Esophagus squamous epithelium (tissue), 5 donors: ENCODE measurements around the gene TNFSF11. TPM values are rescaled to one million over a fixed set of nuclear protein-coding genes. Genes with fewer than 3 reads are reported as not detected.

Source experiments
- DNase-seq: peaks from one replicate; lab custom pipeline; 2025; lab: John Stamatoyannopoulos, UW
- H3K27ac ChIP-seq, 4 donors: fragments of 200-600 bp; sonication (generic); one replicate each; pipeline ENCODE4 v1.5.1; 2016 to 2019; ENCODE audit warnings: mild to moderate bottlenecking in 1 of 4
- H3K27me3 ChIP-seq, 4 donors: fragments of 200-600 bp; sonication (generic); 1 replicate in 3 of 4; 2 replicates in 1 of 4; pipeline versions ENCODE4 v1.5.1 to v1.6.0; 2017 to 2021; ENCODE audit warnings: antibody characterized with exemption in 1 of 4
- H3K36me3 ChIP-seq, 3 donors: fragments of 200-600 bp; sonication (generic); one replicate each; pipeline ENCODE4 v1.5.1; 2016 to 2019
- H3K4me1 ChIP-seq, 3 donors: fragments of 200-600 bp; sonication (generic); one replicate each; pipeline ENCODE4 v1.5.1; 2017 to 2019
- H3K4me3 ChIP-seq, 4 donors: fragments of 200-600 bp; sonication (generic); 1 replicate in 3 of 4; 2 replicates in 1 of 4; pipeline ENCODE4 v1.5.1; 2016 to 2019; ENCODE audit warnings: mild to moderate bottlenecking in 2 of 4, moderate library complexity in 1 of 4
- H3K9me3 ChIP-seq, 3 donors: fragments of 200-600 bp; sonication (generic); one replicate each; pipeline ENCODE4 v1.5.1; 2016 to 2019
- CTCF ChIP-seq, 6 experiments: fragments of 450-650 bp in 4 of 6; fragments of 200-600 bp in 2 of 6; sonication (generic) in 2 of 6; IDR thresholded peaks; one replicate each; pipeline ENCODE4 v1.5.1; 2016 to 2019; ENCODE audit warnings: antibody characterized with exemption in 6 of 6, mild to moderate bottlenecking in 4 of 6, moderate library complexity in 4 of 6
- POLR2A ChIP-seq, 4 donors: fragments of 450-650 bp; IDR thresholded peaks; one replicate each; pipeline ENCODE4 v1.6.1; 2017; ENCODE audit warnings: antibody characterized with exemption in 4 of 4, mild to moderate bottlenecking in 4 of 4, moderate library complexity in 3 of 4
- WGBS, 2 donors: methylation state at CpG; one replicate each; pipeline ENCODE4 v1.1.5; 2018; 5-methylcytosine and 5-hydroxymethylcytosine counted together
- intact Hi-C: fragments of 100-400 bp; cut with DNase I; formaldehyde crosslinking; loops from one replicate; pipeline ENCODE4 v1.15.0; 2022
- total RNA-seq, 4 donors: library from RNA; depleted of rRNA; stranded (reverse); fragments of >200 nt; gene quantifications; one replicate each; pipeline ENCODE4 v1.1.0, GENCODE V29; 2016
- donor health status: DM: yes; HTN: yes; CAD: no.

The TNFSF11 gene
- total RNA-seq, 4 donors from 2014 or later: 0.18 to 0.45 TPM; not detected in 2

DNA sequence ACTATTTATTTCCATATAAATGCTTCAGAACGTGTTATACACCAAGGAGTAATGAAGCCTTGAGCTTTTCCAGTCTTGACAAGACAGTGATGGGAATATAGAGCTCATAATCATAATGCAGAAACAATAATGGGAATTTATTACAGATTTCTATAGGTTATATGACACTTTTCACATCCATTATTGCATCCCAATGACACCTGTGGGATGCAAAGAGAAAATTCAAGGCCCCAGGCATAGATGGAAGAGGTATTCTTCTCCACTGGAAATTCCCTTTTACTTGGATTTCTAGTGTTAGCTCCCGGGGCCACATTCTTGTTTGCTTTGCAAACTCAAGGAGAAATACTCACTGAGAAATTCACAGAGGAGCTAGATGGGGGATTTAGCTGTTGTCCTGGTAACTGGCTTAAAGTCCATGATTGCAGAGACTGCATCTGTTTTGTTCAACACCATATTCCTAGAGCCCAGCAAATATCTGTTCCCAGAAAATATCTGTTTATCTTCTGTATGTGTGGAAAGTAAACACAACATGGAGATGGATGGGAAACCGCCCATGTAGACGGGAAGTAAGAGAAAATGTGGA, 30.6 kb upstream of the TNFSF11 start:
- H3K4me1 ChIP-seq: no peaks in the 10 kb centered on the region
- 41 to 55% methylated on average over 4 of the region's 4 CpGs for WGBS, 2 donors

DNA sequence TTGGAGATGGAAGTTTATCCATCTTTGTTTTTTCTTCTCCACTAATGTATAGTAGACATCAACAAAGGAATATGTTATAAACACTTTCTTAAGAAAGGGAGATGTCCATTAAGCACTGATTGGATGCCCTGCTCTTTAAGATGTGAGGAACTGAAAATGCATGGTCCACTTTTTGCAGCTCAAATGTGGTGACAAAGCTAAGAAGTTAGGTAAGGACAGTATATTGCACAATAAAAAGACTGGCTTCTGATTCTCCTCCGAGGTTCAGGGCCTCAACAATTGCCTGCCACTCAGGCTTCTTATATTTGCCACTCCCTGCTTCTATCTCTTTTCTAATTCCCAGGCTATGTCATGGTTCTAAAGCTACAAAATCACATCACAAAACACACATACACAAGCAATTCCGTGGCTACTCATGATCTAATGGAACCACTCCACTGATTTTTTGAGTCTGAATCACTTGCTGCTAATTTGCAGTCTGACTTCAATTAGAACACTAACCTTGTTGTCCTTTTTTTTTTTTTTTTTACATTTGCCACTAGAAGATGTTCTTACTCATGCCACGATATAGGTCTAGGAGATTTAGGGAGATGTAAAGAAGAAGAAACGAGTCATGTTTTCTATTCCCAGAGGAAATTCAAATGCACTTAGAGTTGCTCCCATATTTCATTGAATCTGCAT, 29.6 kb upstream of the TNFSF11 start:
- TF ChIP-seq CTCF (IDR thresholded peaks at IDR 0.05): no peak
- TF ChIP-seq POLR2A (IDR thresholded peaks at IDR 0.05): no peak
- 57 to 59% methylated on average over 4 of the region's 4 CpGs for whole genome bisulfite sequencing, 2 donors
- H3K9me3 ChIP-seq: no peaks in the 10 kb centered on the region
- intact Hi-C loops: no loop called here
- no peak overlapping the region for H3K27ac ChIP-seq
- H3K4me3 ChIP-seq: no peak overlapping the region
- H3K4me1 ChIP-seq: no peaks in the 10 kb centered on the region
- H3K27me3 ChIP-seq: peaks cover 0 to 3% (median 0%) of the 10 kb centered on the region in 4 donors
- no peak for DNase-seq
- H3K36me3 ChIP-seq: no peaks in the 10 kb centered on the region

More for the DNA sequence above, 30.6 kb upstream of the TNFSF11 start:
- no peak for DNase-seq
- H3K4me3 ChIP-seq: no peak overlapping the region
- intact Hi-C loops: no loop called here
- TF ChIP-seq POLR2A (IDR thresholded peaks at IDR 0.05) (no peak), CTCF (IDR thresholded peaks at IDR 0.05) (no peak)
- H3K36me3 ChIP-seq: no peaks in the 10 kb centered on the region
- H3K27ac ChIP-seq: no peak overlapping the region
- no peaks in the 10 kb centered on the region for H3K27me3 ChIP-seq
- H3K9me3 ChIP-seq: no peaks in the 10 kb centered on the region

- 72 to 78% methylated on average over 3 of the region's 3 CpGs for WGBS, 2 donors
- TF ChIP-seq POLR2A (IDR thresholded peaks at IDR 0.05) (no peak), CTCF (IDR thresholded peaks at IDR 0.05) (no peak)
- intact Hi-C loops: no loop called here
- no peak overlapping the region for H3K4me3 ChIP-seq
- no peak for DNase-seq
- H3K27ac ChIP-seq: no peak overlapping the region
- no peaks in the 10 kb centered on the region for H3K9me3 ChIP-seq
- no peaks in the 10 kb centered on the region for H3K4me1 ChIP-seq
- H3K27me3 ChIP-seq: peaks cover 0 to 6% (median 0%) of the 10 kb centered on the region in 4 donors
- no peaks in the 10 kb centered on the region for H3K36me3 ChIP-seq
Observed at GRCh38 chr13:42545842-42546241, 28.1 kb upstream of the TNFSF11 start.

DNA sequence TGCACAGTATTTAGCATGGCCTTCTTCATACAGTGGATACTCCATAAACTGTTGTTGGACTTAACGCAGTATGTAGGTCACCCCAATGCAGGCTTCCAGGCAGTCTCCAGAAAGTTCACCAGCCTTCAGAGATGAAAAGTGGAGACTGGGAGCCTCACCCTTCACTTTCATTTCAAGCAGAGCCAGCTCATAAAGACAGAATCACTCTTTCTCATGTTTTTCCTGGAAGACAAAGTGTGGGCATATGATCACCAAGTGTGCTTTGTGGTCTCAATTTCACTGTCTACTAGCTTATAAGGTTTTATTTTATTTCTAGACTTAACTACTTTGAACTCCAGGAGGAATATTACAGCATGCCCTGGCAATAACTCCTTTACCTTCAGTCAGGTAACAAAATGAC, 26.3 kb upstream of the TNFSF11 start:
- intact Hi-C loops: no loop called here
- TF ChIP-seq CTCF (IDR thresholded peaks at IDR 0.05): no peak
- TF ChIP-seq POLR2A (IDR thresholded peaks at IDR 0.05): no peak
- no peaks in the 10 kb centered on the region for H3K9me3 ChIP-seq
- H3K36me3 ChIP-seq: no peaks in the 10 kb centered on the region
- H3K27ac ChIP-seq: no peak overlapping the region
- DNase-seq: no peak
- no peaks in the 10 kb centered on the region for H3K4me1 ChIP-seq
- 86 to 100% methylated on average over 1 of the region's 1 CpG for WGBS, 2 donors
- H3K4me3 ChIP-seq: no peak overlapping the region
- H3K27me3 ChIP-seq: peaks cover 0 to 13% (median 0%) of the 10 kb centered on the region in 4 donors

- Histone ChIP-seq H3K36me3 (no peaks in the 10 kb centered on the region), H3K4me1 (no peaks in the 10 kb centered on the region), H3K9me3 (no peaks in the 10 kb centered on the region), H3K27me3 (peaks cover 0 to 13% (median 0%) of the 10 kb centered on the region in 4 donors), H3K27ac (no peak overlapping the region), H3K4me3 (no peak overlapping the region)
- intact Hi-C loops: no loop called here
- TF ChIP-seq CTCF (IDR thresholded peaks at IDR 0.05) (no peak), POLR2A (IDR thresholded peaks at IDR 0.05) (no peak)
- no peak for DNase-seq
- 36 to 48% methylated on average over 7 to 10 of the region's 10 CpGs for WGBS, 2 donors
Observed at GRCh38 chr13:42548731-42549551, 25.0 kb upstream of the TNFSF11 start.
